Measurements from ENCODE around the gene CDC14A. TPM values are rescaled to one million over a fixed set of nuclear protein-coding genes. Genes with fewer than 3 reads are reported as not detected.

CDC14A gene
- total RNA-seq, 1 donor from 2014 or later: 12.9 TPM

DNA sequence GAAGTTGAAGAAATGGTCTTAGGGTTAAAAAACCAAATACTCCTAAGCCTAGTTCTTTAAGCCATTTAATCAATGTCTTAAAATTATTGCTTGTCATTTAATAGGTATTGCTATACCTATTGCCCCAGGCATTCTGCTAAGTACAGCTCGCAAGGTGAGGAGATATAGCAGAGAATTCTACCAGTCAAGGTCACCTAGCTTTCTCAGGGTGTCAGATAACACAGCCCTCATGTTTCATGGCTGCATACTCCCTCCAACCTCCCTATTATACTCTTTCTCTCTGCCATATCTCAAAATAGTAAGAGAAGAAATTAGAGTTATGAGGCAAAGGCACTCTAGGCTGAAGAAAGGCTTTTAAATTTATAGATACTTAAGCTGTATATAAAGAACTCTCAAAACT lies 117.3 kb downstream of the CDC14A start:
- H3K27me3 Mint-ChIP-seq (ENCODE audit: unreplicated experiment): peaks cover 2% of the 10 kb centered on the region
- H3K4me1 Mint-ChIP-seq (ENCODE audit: unreplicated experiment): peaks cover 18% of the 10 kb centered on the region
- TF ChIP-seq CTCF (IDR thresholded peaks at IDR 0.05; ENCODE audit: unreplicated experiment): no peak
- H3K36me3 Mint-ChIP-seq (ENCODE audit: low read depth, unreplicated experiment): peaks cover 6% of the 10 kb centered on the region
- no peak overlapping the region for H3K4me3 Mint-ChIP-seq (ENCODE audit: unreplicated experiment)
- H3K27ac Mint-ChIP-seq (ENCODE audit: unreplicated experiment): no peak overlapping the region
- DNase-seq (ENCODE audit: low spot score): no peak
- H3K9me3 Mint-ChIP-seq (ENCODE audit: unreplicated experiment): no peaks in the 10 kb centered on the region

- Mint-ChIP-seq H3K27me3 (ENCODE audit: unreplicated experiment) (no peaks in the 10 kb centered on the region), H3K9me3 (ENCODE audit: unreplicated experiment) (no peaks in the 10 kb centered on the region), H3K4me1 (ENCODE audit: unreplicated experiment) (peaks cover 29% of the 10 kb centered on the region), H3K36me3 (ENCODE audit: low read depth, unreplicated experiment) (no peaks in the 10 kb centered on the region), H3K4me3 (ENCODE audit: unreplicated experiment) (no peak overlapping the region), H3K27ac (ENCODE audit: unreplicated experiment) (no peak overlapping the region)
- DNase-seq (ENCODE audit: low spot score): no peak
- no peak for TF ChIP-seq CTCF (IDR thresholded peaks at IDR 0.05; ENCODE audit: unreplicated experiment)
These were observed 122.5 kb downstream of the CDC14A start for GRCh38 chr1:100474834-100475233.

DNA sequence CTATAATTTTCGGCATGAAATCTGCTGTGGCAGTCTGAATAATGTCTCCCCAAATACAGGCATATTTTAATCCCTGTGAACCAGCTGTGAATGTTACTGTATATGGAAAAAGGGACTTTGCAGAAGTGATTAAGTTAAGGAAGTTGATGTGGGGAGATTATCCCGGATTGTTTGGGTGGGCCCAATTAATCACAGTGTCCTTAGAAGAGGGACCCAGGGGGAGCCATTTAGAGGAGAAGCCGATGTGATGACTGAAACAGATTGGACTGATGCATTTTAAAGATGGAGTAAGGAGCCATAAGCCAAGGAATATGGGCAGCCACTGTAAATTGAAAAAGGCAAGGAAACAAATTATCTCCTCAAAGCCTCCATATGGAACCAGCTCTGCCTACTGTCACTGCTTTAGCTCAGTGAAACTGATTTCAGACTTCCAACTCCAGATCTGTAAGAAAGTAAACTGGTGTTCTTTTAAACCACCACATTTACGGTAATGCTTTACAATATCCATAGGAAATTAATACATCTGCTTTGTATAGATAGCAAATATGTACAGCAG lies 124.5 kb downstream of the CDC14A start:
- H3K4me3 Mint-ChIP-seq (ENCODE audit: unreplicated experiment): no peak overlapping the region

DNA sequence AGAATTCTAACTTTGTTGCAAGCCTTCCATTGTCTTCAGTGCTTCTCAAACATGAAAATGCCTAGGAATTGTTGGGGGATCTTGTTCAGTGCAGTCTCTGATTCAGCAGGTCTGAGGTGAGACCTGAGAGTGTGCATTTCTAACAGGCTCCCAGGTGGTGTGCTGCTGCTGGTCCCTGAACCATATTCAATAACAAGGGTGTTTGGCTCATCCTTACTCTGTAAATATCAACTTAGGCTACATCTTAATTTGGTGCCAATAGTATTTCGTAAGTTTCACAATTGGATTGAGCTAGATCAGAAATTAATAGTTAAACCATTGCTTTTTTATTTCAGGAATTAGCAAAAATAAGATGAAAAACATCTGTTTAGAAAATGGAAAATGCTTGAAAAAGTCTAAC lies 126.5 kb downstream of the CDC14A start:
- H3K4me3 Mint-ChIP-seq (ENCODE audit: unreplicated experiment): no peak overlapping the region
- DNase-seq (ENCODE audit: low spot score): no peak
- no peaks in the 10 kb centered on the region for H3K9me3 Mint-ChIP-seq (ENCODE audit: unreplicated experiment)
- no peaks in the 10 kb centered on the region for H3K36me3 Mint-ChIP-seq (ENCODE audit: low read depth, unreplicated experiment)
- H3K4me1 Mint-ChIP-seq (ENCODE audit: unreplicated experiment): peaks cover 27% of the 10 kb centered on the region
- no peak overlapping the region for H3K27ac Mint-ChIP-seq (ENCODE audit: unreplicated experiment)
- no peaks in the 10 kb centered on the region for H3K27me3 Mint-ChIP-seq (ENCODE audit: unreplicated experiment)
- TF ChIP-seq CTCF (IDR thresholded peaks at IDR 0.05; ENCODE audit: unreplicated experiment): no peak

More for the DNA sequence above, 124.5 kb downstream of the CDC14A start:
- no peaks in the 10 kb centered on the region for H3K27me3 Mint-ChIP-seq (ENCODE audit: unreplicated experiment)
- H3K27ac Mint-ChIP-seq (ENCODE audit: unreplicated experiment): no peak overlapping the region
- H3K9me3 Mint-ChIP-seq (ENCODE audit: unreplicated experiment): no peaks in the 10 kb centered on the region
- peaks cover 29% of the 10 kb centered on the region for H3K4me1 Mint-ChIP-seq (ENCODE audit: unreplicated experiment)
- no peak for DNase-seq (ENCODE audit: low spot score)
- no peaks in the 10 kb centered on the region for H3K36me3 Mint-ChIP-seq (ENCODE audit: low read depth, unreplicated experiment)
- TF ChIP-seq CTCF (IDR thresholded peaks at IDR 0.05; ENCODE audit: unreplicated experiment): no peak

- no peak overlapping the region for H3K4me3 Mint-ChIP-seq (ENCODE audit: unreplicated experiment)
- no peak for DNase-seq (ENCODE audit: low spot score)
- H3K27me3 Mint-ChIP-seq (ENCODE audit: unreplicated experiment): no peaks in the 10 kb centered on the region
- H3K36me3 Mint-ChIP-seq (ENCODE audit: low read depth, unreplicated experiment): no peaks in the 10 kb centered on the region
- H3K9me3 Mint-ChIP-seq (ENCODE audit: unreplicated experiment): no peaks in the 10 kb centered on the region
- H3K27ac Mint-ChIP-seq (ENCODE audit: unreplicated experiment): no peak overlapping the region
- peaks cover 19% of the 10 kb centered on the region for H3K4me1 Mint-ChIP-seq (ENCODE audit: unreplicated experiment)
- no peak for TF ChIP-seq CTCF (IDR thresholded peaks at IDR 0.05; ENCODE audit: unreplicated experiment)
These were observed 127.5 kb downstream of the CDC14A start for GRCh38 chr1:100479620-100480338.
